Embryonic facial prominence (tissue), 1 donor: ENCODE results near the gene ANKRD13D.
"Not testable (repeated sequence)": the region's sequence is repeated elsewhere in the genome, so short reads cannot be mapped to it uniquely, and the experiment has no call there.

Experiments used
- DNase-seq: peaks from one replicate; pipeline ENCODE4 v3.0.0-alpha.2; 2016; ENCODE audit errors: extremely low spot score

The ANKRD13D gene

DNA sequence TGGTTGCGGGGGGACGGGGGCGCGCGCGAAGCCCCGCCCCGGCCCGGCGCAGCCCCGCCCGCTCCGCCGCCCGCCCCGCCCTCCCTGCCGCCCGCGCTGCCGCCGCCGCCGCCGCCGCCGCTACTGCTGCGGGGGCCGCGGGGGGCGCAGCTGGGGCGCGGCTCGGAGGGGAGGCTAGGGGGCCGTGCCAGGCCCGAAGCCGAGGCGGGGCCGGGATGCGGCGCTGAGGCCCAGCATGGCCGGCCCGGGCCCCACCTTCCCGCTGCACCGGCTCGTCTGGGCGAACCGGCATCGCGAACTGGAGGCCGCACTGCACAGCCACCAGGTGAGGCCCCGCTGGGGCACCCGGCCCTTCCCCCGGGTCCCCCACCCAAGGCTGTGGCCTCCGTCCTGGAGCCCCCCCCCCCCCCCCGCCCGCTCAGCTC, at the start of gene ANKRD13D:
Gene ANKRD13D (plus strand): TSS at position 78 of the 425 bp plus-strand sequence. CDS start 158 bp downstream, at position 236.
- DNase-seq, result no peak

DNA sequence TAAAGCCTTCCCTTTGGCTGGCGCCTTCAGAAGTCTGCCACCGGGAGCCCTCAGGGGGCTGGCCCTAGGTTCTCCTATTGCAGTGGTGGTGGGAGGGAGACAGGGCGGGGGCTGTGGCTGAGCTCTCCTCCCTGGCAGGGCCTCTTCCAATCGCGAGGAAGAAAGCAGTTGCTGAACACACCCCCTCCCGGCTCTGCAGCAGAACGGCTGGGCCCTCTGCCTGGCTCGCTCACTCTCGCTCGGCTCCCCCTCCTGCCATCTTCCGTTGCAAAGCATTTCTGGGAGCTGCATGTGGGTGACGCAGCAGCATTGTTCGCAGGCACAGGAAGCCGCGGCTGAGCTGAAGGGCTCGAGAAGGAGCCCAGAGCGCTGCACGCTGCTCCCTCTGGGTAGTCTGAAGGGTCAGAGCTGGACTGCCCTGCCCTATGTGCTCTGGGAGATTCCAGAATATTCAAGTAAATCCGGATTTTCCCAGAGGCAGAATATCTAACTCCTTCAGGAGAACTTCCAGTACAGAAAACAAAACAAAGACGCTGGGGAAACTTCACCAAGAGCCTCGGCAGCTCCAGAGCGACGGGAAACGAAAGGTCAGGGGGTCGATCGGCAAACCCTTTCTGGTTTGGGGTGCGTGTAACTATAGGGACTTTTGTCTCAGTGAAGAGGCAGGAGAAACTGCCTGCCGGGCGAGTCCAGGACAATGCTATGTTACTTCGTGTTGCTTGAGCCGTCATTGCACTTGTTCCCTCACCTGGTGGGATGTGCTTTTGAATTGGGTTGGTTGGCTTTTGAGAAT, 49.1 kb upstream of the ANKRD13D start:
- DNase-seq, result peak; percentile 97

DNA sequence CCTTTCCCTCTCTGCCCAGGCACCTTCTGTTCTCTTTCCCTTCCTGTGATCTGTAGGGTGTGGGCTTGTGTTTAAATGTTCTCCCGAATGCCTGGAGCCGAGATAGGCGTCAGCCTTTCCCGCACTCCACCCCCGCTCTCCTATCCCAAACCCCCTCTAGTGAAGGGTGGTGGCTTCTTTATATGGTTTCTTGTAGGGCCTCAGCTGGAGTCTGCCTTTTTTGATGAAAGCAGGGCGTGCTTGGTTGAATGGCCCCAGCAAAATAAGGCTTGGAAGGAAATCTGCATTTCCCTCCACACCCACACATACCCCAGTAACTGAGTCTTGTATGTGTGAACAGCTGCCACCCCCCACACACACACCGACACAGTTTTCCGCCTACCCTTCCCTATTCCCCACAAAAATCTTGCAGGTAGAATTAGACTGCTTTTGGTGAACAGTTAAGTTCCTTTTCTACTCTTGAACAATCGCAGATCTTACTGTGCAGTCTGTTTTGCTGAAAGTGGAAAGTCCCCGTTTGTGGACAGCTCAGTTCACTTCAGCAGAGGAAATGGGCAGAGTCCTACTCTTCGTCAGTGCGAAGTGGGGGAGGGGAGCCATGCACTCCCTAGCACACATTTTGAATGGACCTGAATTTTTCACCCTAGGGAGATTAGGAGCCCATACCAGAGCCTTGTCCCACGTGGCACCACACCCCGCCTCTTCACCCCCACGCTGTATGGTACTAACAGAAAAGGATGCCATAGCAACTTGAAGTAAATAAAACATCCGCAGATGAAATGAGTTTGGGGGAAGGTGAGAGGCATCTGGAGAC, 48.3 kb upstream of the ANKRD13D start:
- peak; percentile 83 for DNase-seq

DNA sequence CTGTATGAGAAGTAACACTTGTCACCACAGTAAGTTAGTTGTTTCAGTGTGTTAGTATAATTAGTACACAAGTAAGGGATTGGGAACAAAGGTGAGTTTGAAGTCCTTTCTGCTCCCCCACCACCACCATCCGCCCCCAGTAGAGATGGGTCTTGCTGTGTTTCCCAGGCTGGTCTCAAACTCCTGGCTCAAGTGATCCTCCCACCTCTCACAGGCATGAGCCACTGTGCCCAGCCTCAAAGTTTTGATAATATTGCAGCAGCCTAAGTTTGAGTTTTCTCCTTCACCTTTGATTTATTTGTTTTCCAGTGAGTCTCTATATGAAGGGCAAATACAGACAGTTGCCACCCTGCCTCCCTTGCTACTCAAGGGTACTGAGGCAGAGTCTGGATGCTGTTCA, 46.6 kb upstream of the ANKRD13D start:
- DNase-seq, result no peak

DNA sequence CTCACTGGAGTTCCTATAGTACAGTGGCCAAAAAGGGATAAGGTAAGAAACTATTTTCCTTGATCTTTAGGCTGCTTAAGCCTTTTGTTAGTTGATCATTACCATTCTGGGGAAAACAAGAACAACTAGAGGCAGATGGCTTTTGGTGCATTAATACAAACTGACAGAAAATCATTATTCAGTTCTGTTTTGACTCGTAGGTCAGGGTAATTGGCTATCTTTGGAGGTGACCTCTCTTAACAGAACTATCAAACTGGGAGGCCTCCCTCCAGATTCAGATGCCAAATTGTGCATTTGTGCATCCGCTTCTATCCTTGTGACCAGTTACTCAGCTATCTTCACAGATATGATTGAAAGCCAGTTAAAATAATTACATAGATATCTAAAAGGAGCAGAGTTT, 46.1 kb upstream of the ANKRD13D start:
- no peak for DNase-seq

DNA sequence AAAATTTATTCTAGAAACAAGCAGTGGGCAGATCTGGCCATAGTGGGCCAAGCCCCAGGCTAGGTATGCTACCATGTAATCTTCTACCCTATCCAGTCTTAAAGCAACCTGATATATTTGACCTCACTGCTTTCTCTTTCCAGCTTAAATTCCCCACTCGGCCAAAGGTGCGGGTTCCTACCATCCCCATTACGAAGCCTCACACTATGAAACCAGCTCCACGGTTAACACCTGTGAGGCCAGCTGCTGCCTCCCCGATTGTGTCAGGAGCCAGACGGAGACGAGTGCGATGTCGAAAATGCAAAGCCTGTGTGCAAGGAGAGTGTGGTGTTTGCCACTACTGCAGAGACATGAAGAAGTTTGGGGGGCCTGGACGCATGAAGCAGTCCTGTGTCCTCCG, 44.1 kb upstream of the ANKRD13D start:
- DNase-seq, result no peak

DNA sequence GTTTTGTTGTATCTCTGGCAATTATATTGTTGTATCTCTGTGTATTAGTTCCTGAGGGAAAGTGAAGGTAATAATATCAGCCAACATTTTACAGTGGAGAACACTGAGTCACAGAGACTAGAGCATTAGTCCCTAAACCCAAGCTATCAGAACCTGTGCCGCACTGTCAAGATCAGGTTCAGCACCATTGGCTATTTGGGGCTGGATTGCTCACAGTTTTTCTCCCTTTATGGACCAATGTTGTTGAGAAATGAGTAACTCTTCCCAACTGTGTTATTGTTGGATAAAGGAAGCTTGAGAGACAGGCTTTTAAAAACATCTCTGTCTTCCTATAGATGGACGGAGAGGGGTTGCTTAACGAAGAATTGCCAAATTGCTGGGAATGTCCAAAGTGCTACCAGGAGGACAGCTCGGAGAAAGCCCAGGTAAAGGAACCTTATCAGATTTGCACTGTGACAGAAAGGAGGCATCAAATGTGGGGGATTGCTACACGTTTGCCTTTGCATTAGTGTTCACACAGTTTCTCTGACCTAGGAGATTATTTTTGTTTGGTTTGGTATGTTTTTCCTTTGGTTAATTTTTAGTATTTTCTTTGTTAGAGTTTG, 41.1 kb upstream of the ANKRD13D start:
- DNase-seq, result no peak

DNA sequence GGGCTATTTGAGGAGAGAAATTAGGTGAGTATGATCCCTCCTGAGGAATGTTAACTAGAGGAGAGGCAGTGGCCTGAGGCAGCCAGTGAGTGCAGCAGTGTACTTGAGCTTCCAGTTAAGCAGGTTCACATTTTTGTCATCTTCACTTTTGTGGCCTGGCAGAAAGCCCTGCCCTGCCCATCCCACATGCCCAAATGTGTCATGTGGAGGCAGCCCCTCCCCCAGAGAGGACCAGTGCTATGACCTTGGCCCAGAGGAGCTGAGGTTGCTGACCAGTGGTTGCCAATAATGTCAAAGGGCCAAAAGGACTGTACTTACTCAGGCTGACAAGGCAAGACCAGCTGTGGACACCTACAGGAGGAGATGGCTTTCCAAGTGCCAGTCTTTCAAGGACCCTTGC, 40.5 kb upstream of the ANKRD13D start:
- no peak for DNase-seq

DNA sequence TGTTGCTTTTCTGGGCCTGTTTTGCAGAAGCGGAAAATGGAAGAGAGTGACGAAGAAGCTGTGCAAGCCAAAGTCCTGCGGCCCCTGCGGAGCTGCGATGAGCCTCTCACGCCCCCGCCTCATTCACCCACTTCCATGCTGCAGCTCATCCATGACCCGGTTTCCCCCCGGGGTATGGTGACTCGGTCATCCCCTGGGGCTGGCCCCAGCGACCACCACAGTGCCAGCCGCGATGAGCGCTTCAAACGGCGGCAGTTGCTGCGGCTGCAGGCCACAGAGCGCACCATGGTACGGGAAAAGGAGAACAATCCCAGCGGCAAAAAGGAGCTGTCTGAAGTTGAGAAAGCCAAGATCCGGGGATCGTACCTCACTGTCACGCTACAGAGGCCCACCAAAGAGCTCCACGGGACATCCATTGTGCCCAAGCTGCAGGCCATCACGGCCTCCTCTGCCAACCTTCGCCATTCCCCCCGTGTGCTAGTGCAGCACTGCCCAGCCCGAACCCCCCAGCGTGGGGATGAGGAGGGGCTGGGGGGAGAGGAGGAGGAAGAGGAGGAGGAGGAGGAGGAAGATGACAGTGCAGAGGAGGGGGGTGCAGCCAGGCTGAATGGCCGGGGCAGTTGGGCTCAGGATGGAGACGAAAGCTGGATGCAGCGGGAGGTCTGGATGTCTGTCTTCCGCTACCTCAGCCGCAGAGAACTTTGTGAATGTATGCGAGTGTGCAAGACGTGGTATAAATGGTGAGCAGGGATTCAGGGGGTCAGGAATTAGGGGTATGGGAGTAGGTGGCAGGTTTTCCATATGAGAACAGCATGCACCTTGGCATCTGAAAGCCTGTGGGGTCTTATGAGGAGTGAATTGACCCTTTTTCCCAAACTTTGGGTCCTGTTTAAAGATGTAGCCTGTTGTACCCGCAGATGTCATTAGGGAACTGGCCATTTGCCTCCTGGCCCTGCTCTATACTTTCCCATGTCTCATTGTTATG, 38.8 kb upstream of the ANKRD13D start:
- no peak for DNase-seq

DNA sequence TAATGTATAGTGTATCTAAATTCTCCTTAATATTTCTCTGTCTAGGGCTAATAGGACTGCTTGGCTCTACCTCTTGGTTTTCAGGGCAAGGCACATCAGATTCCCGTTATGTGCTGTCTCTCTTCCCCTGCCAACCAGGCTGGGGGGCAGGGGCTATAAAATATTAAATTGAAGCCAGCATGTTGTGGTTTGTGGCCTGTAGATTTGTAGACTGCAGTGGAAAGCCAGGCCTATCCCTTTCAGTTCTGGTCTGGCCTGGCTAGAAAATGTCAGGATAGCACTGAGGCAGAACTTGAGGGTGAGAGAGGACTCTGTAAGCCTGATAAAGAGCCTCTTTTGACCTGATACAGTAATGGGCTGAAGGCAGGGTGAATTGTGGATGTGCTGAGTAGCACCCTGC, 37.3 kb upstream of the ANKRD13D start:
- no peak for DNase-seq

DNA sequence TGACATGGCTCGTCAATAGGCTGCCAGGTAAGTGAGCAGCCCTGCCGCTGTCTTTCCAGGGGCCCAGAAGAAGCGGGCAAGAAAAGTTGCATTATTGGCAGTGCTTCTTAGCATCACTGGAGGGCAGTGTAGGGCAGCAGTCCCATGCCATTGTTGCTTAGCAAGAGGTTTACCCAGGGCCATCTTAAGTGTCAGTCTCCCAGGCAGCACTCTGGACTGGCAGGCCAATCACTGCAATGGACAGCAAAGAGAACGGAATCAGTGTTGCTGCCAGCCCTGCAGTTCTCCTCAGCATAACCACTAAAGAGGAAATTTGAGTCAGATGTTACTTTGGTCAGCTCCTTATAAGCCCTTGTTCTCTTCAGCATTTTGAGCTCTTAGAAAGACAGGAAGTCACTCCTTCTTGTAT, 36.3 kb upstream of the ANKRD13D start:
- DNase-seq, result no peak

DNA sequence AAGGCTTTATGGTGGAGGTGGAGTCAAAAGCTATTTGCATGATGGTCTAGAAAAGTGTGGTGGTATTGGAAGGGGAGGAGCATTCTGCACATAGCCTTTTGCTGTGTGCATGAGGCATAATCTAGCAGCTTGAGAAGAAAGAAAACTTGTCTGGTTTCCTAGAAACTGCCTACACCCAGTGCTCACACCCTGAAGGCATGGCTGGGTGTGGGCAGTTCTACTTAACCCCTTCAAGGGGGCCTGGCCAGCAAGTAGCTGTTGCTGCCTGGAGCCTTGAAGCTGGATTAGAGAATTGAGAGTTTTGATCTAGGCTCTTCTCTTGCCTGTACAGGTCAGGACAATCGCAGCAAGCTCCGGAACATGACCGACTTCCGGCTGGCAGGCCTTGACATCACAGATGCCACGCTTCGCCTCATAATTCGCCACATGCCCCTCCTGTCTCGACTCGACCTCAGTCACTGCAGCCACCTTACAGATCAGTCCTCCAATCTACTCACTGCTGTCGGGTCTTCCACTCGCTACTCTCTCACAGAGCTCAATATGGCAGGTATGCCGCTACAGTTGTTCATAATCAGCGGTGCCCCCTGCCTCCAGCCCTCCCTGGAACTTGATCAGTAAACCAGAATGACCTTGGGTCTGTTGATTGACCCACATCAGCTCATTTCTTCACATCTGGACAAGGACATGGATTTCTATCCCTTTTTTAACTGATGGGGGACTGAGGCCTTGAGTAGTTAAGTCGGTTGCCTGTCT, 35.1 kb upstream of the ANKRD13D start:
- DNase-seq, result no peak

DNA sequence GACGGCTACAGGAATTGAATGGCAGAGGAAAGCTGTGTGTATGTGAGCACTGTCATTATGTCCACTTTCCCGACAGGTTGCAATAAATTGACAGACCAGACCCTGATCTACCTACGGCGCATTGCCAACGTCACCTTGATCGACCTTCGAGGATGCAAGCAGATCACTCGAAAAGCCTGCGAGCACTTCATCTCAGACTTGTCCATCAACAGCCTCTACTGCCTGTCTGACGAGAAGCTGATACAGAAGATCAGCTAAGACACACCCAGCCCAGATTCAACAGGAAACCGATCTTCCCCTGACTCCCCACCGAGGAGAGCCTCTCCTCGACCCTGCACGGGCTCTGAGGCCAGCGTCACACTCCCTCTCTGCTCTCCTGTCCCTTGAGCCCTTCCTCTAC, 34.3 kb upstream of the ANKRD13D start:
- no peak for DNase-seq

DNA sequence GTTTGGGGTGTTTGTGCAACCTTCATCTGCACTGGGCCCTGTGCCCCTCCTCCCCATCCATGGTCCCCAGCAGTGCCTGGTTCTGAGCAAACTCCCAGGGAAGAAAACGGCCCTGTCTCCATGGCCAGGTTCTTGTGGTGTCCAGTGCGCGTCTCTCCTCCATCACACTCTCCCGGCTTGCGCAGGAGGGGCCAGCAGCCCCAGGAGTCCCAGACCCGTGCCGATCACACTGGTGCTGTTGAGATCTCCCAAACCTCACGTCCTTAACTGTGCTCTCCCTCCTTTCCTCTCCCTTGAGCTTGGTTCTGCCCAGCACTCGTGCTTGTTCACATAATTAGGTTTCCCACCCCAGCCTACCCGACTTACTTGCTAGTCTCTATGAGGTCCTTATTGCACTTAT, 33.8 kb upstream of the ANKRD13D start:
- no peak for DNase-seq

DNA sequence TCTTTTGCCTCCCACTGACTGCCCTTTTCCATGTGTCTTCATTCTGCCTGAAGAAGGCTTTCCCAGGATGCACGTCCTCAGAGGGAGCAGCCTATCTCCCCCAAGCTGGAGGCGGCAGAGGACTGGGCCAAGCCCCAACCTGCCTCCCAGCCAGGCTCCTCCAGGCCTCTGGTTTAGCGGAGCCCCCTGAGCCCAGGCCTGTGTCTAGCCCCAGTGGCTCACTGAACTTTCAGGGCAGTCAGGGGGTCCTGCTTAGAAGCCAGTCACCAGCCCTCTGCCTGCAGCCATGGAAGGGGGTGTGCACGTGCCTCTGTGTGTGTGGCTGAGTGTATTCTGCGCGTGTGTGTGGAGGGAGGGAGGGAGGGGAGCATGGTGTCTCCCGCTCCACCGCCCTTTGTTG, 33.2 kb upstream of the ANKRD13D start:
- DNase-seq, result no peak

DNA sequence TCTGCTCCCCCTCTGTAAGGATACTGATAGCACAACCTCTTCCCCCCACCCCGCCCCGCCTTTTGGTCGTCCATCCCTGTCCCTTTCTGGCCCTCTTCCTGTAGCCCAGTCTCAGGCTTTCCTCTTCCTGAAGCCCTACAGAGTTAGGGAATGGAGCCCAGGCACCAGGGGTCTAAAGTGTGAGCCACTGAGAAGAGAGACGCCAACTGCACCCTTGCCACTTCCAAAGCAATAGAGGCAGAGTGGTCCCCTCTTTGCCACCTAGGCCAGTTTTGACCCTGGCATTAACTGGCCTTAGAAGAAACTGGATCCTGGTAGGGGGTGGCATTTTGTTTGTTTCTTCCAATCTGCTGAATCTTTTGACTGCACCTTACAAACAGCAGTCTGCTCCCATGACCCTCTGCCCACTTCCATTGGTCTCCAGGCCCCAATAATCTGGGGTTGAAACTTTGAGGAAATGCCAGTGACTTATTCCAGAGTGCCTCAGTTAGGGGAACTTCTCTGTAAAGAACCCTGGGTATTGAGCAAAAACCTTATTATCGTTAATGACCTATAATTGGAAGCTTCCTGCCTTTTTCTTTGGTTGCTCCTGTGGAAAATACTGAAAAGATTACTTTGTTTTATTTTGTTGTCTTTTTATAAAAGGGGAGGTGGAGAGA, 32.5 kb upstream of the ANKRD13D start:
- no peak for DNase-seq

DNA sequence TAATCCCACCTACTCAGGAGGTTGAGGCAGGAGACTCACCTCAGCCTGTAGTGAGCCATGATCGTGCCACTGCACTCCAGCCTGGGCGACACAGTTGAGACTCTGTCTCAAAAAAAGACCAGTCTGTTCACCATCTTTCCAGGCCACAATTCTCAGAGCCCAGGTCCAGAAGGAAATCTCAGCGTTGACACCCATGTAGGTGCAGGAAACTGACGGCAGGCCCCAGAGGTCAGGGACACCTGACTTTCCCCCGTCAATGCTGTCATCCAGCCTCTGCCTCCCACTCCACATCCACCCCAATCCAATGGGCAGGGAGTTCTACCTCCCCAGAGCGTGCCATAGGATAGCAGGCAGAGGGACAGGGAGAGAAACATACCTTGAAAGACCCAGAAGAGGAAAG, 28.7 kb upstream of the ANKRD13D start:
- no peak for DNase-seq

DNA sequence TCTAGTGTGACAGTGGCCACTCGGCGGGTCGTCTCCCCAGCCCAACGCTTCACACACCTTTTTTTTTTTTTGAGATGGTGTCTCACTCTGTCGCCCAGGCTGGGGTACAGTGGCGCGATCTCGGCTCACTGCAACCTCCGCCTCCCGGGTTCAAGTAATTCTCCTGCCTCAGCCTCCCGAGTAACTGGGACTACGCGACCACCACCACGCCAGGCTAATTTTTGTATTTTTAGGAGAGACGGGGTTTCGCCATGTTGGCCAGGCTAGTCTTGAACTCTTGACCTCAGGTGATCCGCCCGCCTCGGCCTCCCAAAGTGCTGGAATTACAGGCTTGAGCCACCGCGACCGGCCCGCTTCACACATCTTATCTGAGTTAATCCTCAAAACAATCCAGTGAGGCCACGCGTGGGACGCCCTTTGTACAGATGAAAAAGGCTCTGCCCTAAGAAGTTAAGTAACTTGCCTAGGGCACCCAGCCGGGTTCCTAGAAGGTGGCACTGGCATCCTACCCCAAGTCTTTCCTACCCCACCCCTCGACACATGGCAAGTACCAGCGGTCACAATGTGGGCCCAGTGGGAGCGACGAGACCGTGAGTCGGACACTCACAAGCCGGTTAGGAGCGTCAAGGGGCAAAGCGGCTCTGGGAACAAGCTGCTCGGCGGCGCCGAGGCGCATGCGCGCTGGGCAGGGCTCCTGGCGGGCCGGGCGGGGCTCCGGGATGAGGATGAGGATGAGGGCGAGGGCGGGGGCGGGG, 28.0 kb upstream of the ANKRD13D start:
- not testable (repeated sequence) for DNase-seq

DNA sequence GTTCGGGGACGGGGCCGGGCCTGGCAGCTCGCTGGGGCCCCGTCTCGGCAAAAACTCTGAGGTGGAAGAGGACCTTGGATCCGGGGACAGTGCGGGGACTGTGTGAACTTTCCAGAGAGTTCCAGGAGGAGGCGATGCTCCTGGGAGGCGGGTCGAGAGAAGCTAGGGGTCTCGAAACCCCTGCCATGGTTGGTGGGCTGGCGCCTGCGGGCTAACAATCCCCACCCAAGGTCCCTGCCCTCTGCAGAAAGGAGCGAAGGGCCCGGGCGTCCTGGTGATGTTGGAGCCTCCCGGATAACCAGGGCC, 27.5 kb upstream of the ANKRD13D start:
- no peak for DNase-seq
